K562 (cell line): ENCODE data around the gene LRP10. TPM values are rescaled to one million over a fixed set of nuclear protein-coding genes. Genes with fewer than 3 reads are reported as not detected.

Experiments used
- ARID2 ChIP-seq: fragments of 450-650 bp; IDR thresholded peaks from 2 replicates; pipeline ENCODE4 v1.6.1; 2017; ENCODE audit warnings: antibody characterized with exemption, mild to moderate bottlenecking
- CCAR2 ChIP-seq: fragments of 200-400 bp; formaldehyde crosslinking; IDR thresholded peaks from 2 replicates; pipeline ENCODE4 v1.6.1; 2017; ENCODE audit warnings: mild to moderate bottlenecking, low read depth, low read length
- CHD2 ChIP-seq: IDR thresholded peaks from 2 replicates; pipeline ENCODE4 v1.6.1; 2011; ENCODE audit warnings: low read depth, low read length
- DIDO1 ChIP-seq: fragments of 450-650 bp; IDR thresholded peaks from 2 replicates; pipeline ENCODE4 v1.6.1; 2016; ENCODE audit warnings: low read depth, missing biosample characterization, missing genetic modification characterization
- FUS ChIP-seq: fragments of 200-400 bp; formaldehyde crosslinking; optimal IDR thresholded peaks from 2 replicates; pipeline ENCODE3; 2017; ENCODE audit warnings: low read depth, low read length
- GABPA ChIP-seq: fragments of 200-800 bp; sonication (Bioruptor generic); conservative IDR thresholded peaks from 2 replicates; pipeline ENCODE4 v1.6.1; 2016; ENCODE audit warnings: low read depth, missing genetic modification characterization, missing compliant biosample characterization
- IRF1 ChIP-seq: sonication (generic); formaldehyde crosslinking; IDR thresholded peaks from 2 replicates; pipeline ENCODE4 v1.8.0; 2022; ENCODE audit warnings: missing genetic modification reagents, mild to moderate bottlenecking, borderline replicate concordance
- JUND ChIP-seq, 2 experiments: IDR thresholded peaks; 2 replicates in 1 of 2; 3 replicates in 1 of 2; pipeline ENCODE4 v1.6.1; 2011; ENCODE audit warnings: borderline replicate concordance in 2 of 2, low read depth in 2 of 2, low read length in 2 of 2, improper control_type of control experiment in 1 of 2, missing biosample characterization in 1 of 2, missing genetic modification characterization in 1 of 2, missing genetic modification reagents in 1 of 2
- KLF1 ChIP-seq: fragments of 450-650 bp; IDR thresholded peaks from 2 replicates; pipeline ENCODE4 v1.6.1; 2016; ENCODE audit warnings: missing genetic modification characterization, missing compliant biosample characterization
- KLF6 ChIP-seq: fragments of 250-450 bp; sonication (Bioruptor Pico); IDR thresholded peaks from 2 replicates; pipeline ENCODE4 v1.4.0; 2020; ENCODE audit warnings: mild to moderate bottlenecking, moderate library complexity, borderline replicate concordance
- NUFIP1 ChIP-seq: fragments of 450-650 bp; IDR thresholded peaks from 2 replicates; pipeline ENCODE4 v1.6.1; 2018; ENCODE audit not compliant: partially characterized antibody
- PBX2 ChIP-seq, 2 experiments: IDR thresholded peaks in 1 of 2; conservative IDR thresholded peaks in 1 of 2; 2 replicates each; pipeline ENCODE4 v1.6.1; 2016; ENCODE audit warnings: low read depth in 2 of 2, mild to moderate bottlenecking in 1 of 2, missing compliant biosample characterization in 1 of 2, missing genetic modification characterization in 1 of 2, moderate library complexity in 1 of 2
- POLR3A ChIP-seq: IDR thresholded peaks from 2 replicates; pipeline ENCODE4 v1.6.1; 2011; ENCODE audit warnings: borderline replicate concordance, mild to moderate bottlenecking, moderate library complexity; ENCODE audit not compliant: insufficient read length, insufficient read depth; ENCODE audit errors: extremely low read depth
- PPARD ChIP-seq: fragments of 250-450 bp; sonication (Bioruptor Pico); IDR thresholded peaks from 2 replicates; pipeline ENCODE4 v1.8.0; 2022; ENCODE audit warnings: inconsistent platforms, mild to moderate bottlenecking, moderate library complexity
- SREBF2 ChIP-seq: sonication (generic); formaldehyde crosslinking; IDR thresholded peaks from 2 replicates; pipeline ENCODE4 v1.4.0; 2020; ENCODE audit warnings: mild to moderate bottlenecking, missing genetic modification reagents
- TAF15 ChIP-seq: fragments of 200-400 bp; formaldehyde crosslinking; IDR thresholded peaks from 2 replicates; pipeline ENCODE4 v1.6.1; 2017; ENCODE audit warnings: mild to moderate bottlenecking, low read depth, low read length, moderate library complexity
- ZKSCAN1 ChIP-seq: fragments of 150-350 bp; IDR thresholded peaks from 2 replicates; pipeline ENCODE4 v1.6.1; 2016; ENCODE audit warnings: low read depth, low read length
- ZNF175 ChIP-seq: fragments of 200-800 bp; sonication (Bioruptor generic); IDR thresholded peaks from 2 replicates; pipeline ENCODE4 v1.6.1; 2016; ENCODE audit warnings: low read depth, mild to moderate bottlenecking, missing genetic modification characterization, missing compliant biosample characterization
- ZNF77 ChIP-seq: fragments of 250-450 bp; sonication (Bioruptor Pico); IDR thresholded peaks from 2 replicates; pipeline ENCODE4 v1.5.0; 2020
- polyA plus RNA-seq, 8 experiments: library from polyadenylated mRNA; depleted of rRNA in 4 of 8; stranded (reverse) in 5 of 8; unstranded in 3 of 8; fragments of >200 nt; fragmentation: Nextera tagmentation in 2 of 8; fragmentation: Illumina TruSeq in 1 of 8; extraction: Ambion mirVana in 2 of 8; extraction: Trizol in 1 of 8; gene quantifications; 2 replicates each; pipeline versions ENCODE4 v1.2.1 to v1.2.3, GENCODE V29; 2011 to 2014; ENCODE audit warnings: inconsistent platforms in 1 of 8, missing spikeins in 1 of 8
- total RNA-seq, 7 experiments: library from RNA; depleted of rRNA in 6 of 7; stranded (reverse); fragments of >200 nt in 6 of 7; fragmentation: Illumina TruSeq in 2 of 7; extraction: Trizol in 2 of 7; gene quantifications; 2 replicates each; pipeline versions ENCODE4 v1.2.1 to v1.2.3, GENCODE V29; 2011 to 2021; ENCODE audit warnings: low replicate concordance in 1 of 7
- TF ChIP-seq, protein P1 (sequence below): fragments of 450-650 bp; conservative IDR thresholded peaks from 2 replicates; pipeline ENCODE4 v1.6.1; 2016; ENCODE audit warnings: missing genetic modification characterization, low read depth, mild to moderate bottlenecking, control low read depth, missing compliant biosample characterization

LRP10 gene
- total and polyA plus RNA-seq, 9 of the 15 experiments (the other 6 are each of a cell fraction or from before 2014, with no cell fraction given), result 1.3 to 45.5 (median 10.9) TPM

DNA sequence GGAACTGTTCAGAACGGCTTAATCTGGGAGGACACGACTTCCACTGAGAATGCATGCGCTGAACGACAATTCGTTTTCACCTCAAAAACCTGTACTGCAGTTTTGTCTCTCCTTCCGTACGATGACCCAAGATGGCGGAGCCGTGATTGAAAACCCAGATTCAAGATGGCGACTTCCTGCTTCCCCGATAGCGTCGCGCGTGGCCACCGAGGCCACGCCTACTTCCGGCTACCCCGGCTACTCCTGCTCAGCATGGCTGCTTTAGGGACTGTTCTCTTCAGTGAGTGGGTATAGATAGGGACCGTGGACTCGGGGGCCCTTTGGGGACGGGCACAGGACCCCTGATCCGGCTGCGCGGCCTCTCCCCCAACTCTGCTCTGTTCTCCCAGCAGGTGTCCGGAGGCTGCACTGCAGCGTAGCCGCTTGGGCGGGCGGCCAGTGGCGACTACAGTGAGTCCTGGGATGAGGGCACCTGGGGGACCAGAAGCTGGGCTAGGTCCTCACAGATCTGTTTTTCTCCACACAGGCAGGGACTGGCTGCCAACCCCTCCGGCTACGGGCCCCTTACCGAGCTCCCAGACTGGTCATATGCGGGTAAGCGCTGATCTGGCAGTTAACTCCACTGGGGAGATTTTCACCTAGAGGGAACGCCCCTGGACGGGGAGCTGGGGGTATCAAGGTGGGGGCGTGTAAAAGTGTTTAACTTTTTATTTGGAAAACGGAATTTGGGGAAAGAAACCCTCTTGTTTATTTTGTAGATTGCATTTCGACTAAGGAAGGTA lies 41.7 kb upstream of the LRP10 start, which contains the start of gene MRPL52 (continued):
- TF ChIP-seq PBX2 (CRISPR knock-in tag; IDR thresholded peaks at IDR 0.05; ENCODE audit: low read depth) (no peak), PBX2 (tag; conservative IDR thresholded peaks at IDR 0.05; ENCODE audit: low read depth) (no peak), IRF1 (CRISPR knock-in tag) (no peak), PPARD (CRISPR knock-in tag) (no peak), TAF15 (no peak), ZNF175 (peak; percentile 88), FUS (no peak), CHD2 (peak; percentile 65; the same call in 1 of the 2 replicates), GABPA (tag) (peak; percentile 94), ZKSCAN1 (no peak), NUFIP1 (no peak), JUND (IDR thresholded peaks at IDR 0.05; ENCODE audit: borderline replicate concordance, low read depth, low read length) (no peak), JUND (tag; IDR thresholded peaks at IDR 0.05; ENCODE audit: borderline replicate concordance, low read depth, low read length) (peak; percentile 25; the same call in 1 of the 3 replicates), ARID2 (no peak), CCAR2 (no peak), ZNF77 (CRISPR knock-in tag) (no peak), KLF6 (CRISPR knock-in tag) (no peak), DIDO1 (tag) (no peak), POLR3A (no peak), KLF1 (tag) (no peak), SREBF2 (CRISPR knock-in tag) (no peak)
- TF ChIP-seq, protein P1, sequence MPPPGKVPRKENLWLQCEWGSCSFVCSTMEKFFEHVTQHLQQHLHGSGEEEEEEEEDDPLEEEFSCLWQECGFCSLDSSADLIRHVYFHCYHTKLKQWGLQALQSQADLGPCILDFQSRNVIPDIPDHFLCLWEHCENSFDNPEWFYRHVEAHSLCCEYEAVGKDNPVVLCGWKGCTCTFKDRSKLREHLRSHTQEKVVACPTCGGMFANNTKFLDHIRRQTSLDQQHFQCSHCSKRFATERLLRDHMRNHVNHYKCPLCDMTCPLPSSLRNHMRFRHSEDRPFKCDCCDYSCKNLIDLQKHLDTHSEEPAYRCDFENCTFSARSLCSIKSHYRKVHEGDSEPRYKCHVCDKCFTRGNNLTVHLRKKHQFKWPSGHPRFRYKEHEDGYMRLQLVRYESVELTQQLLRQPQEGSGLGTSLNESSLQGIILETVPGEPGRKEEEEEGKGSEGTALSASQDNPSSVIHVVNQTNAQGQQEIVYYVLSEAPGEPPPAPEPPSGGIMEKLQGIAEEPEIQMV (tag), result no peak
